K562 (cell line): ENCODE results near the gene PSMD9. TPM values are rescaled to one million over a fixed set of nuclear protein-coding genes. Genes with fewer than 3 reads are reported as not detected.

Experiments
- ARID1B ChIP-seq: fragments of 450-650 bp; IDR thresholded peaks from 2 replicates; pipeline ENCODE4 v1.6.1; 2016; ENCODE audit warnings: antibody characterized with exemption, mild to moderate bottlenecking, inconsistent platforms
- ATF3 ChIP-seq, 2 experiments: fragments of 450-650 bp in 1 of 2; sonication (generic) in 1 of 2; formaldehyde crosslinking in 1 of 2; IDR thresholded peaks in 1 of 2; conservative IDR thresholded peaks in 1 of 2; 2 replicates each; pipeline versions ENCODE4 v1.6.1 to v1.8.1; 2016 to 2023; ENCODE audit warnings: mild to moderate bottlenecking in 2 of 2, moderate library complexity in 2 of 2, inconsistent platforms in 1 of 2, missing genetic modification reagents in 1 of 2
- CTCFL ChIP-seq: IDR thresholded peaks from 2 replicates; pipeline ENCODE4 v1.6.1; 2011; ENCODE audit warnings: borderline replicate concordance, low read depth, mild to moderate bottlenecking, moderate library complexity, low read length; ENCODE audit not compliant: insufficient read depth, poor library complexity, severe bottlenecking
- NR4A1 ChIP-seq, 2 experiments: fragments of 250-450 bp in 1 of 2; fragments of 450-650 bp in 1 of 2; sonication (Bioruptor Pico) in 1 of 2; IDR thresholded peaks; 2 replicates each; pipeline versions ENCODE4 v1.4.0 to v1.6.1; 2016 to 2020; ENCODE audit warnings: mild to moderate bottlenecking in 2 of 2, missing compliant biosample characterization in 1 of 2, missing genetic modification characterization in 1 of 2, moderate library complexity in 1 of 2
- SOX6 ChIP-seq: fragments of 450-650 bp; IDR thresholded peaks from 2 replicates; pipeline ENCODE4 v1.6.1; 2014; ENCODE audit warnings: mild to moderate bottlenecking
- TAF7 ChIP-seq: fragments of 450-650 bp; IDR thresholded peaks from 2 replicates; pipeline ENCODE4 v1.6.1; 2016; ENCODE audit warnings: missing genetic modification characterization, missing compliant biosample characterization
- TBP ChIP-seq: optimal IDR thresholded peaks from 2 replicates; pipeline ENCODE3; 2011; ENCODE audit warnings: low read depth, low read length, improper control_type of control experiment
- ZEB2 ChIP-seq: fragments of 450-650 bp; IDR thresholded peaks from 2 replicates; pipeline ENCODE4 v1.6.1; 2016
- ZNF311 ChIP-seq: fragments of 250-450 bp; sonication (Bioruptor Pico); IDR thresholded peaks from 2 replicates; pipeline ENCODE4 v1.4.0; 2020; ENCODE audit warnings: mild to moderate bottlenecking, moderate library complexity
- polyA plus RNA-seq, 8 experiments: library from polyadenylated mRNA; depleted of rRNA in 4 of 8; stranded (reverse) in 5 of 8; unstranded in 3 of 8; fragments of >200 nt; fragmentation: Nextera tagmentation in 2 of 8; fragmentation: Illumina TruSeq in 1 of 8; extraction: Ambion mirVana in 2 of 8; extraction: Trizol in 1 of 8; gene quantifications; 2 replicates each; pipeline versions ENCODE4 v1.2.1 to v1.2.3, GENCODE V29; 2011 to 2014; ENCODE audit warnings: inconsistent platforms in 1 of 8, missing spikeins in 1 of 8
- total RNA-seq, 7 experiments: library from RNA; depleted of rRNA in 6 of 7; stranded (reverse); fragments of >200 nt in 6 of 7; fragmentation: Illumina TruSeq in 2 of 7; extraction: Trizol in 2 of 7; gene quantifications; 2 replicates each; pipeline versions ENCODE4 v1.2.1 to v1.2.3, GENCODE V29; 2011 to 2021; ENCODE audit warnings: low replicate concordance in 1 of 7
- TF ChIP-seq, protein P1 (sequence below), 2 experiments: fragments of 450-650 bp in 1 of 2; IDR thresholded peaks; 2 replicates each; pipeline ENCODE4 v1.6.1; 2011 to 2017; ENCODE audit warnings: low read depth in 2 of 2, antibody characterized with exemption in 1 of 2, borderline replicate concordance in 1 of 2, low read length in 1 of 2, mild to moderate bottlenecking in 1 of 2, mixed read lengths in 1 of 2; ENCODE audit not compliant: control insufficient read depth in 1 of 2

The PSMD9 gene
- total and polyA plus RNA-seq, 9 of the 15 experiments (the other 6 are each of a cell fraction or from before 2014, with no cell fraction given): 12.2 to 143 (median 61.3) TPM

- TF ChIP-seq, protein P1, sequence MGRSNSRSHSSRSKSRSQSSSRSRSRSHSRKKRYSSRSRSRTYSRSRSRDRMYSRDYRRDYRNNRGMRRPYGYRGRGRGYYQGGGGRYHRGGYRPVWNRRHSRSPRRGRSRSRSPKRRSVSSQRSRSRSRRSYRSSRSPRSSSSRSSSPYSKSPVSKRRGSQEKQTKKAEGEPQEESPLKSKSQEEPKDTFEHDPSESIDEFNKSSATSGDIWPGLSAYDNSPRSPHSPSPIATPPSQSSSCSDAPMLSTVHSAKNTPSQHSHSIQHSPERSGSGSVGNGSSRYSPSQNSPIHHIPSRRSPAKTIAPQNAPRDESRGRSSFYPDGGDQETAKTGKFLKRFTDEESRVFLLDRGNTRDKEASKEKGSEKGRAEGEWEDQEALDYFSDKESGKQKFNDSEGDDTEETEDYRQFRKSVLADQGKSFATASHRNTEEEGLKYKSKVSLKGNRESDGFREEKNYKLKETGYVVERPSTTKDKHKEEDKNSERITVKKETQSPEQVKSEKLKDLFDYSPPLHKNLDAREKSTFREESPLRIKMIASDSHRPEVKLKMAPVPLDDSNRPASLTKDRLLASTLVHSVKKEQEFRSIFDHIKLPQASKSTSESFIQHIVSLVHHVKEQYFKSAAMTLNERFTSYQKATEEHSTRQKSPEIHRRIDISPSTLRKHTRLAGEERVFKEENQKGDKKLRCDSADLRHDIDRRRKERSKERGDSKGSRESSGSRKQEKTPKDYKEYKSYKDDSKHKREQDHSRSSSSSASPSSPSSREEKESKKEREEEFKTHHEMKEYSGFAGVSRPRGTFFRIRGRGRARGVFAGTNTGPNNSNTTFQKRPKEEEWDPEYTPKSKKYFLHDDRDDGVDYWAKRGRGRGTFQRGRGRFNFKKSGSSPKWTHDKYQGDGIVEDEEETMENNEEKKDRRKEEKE (IDR thresholded peaks at IDR 0.05; ENCODE audit: borderline replicate concordance in 1 of 2, control insufficient read depth in 1 of 2, low read depth in 2 of 2, low read length in 1 of 2): no peak
- no peak for TF ChIP-seq ATF3 (IDR thresholded peaks at IDR 0.05)
- TF ChIP-seq ATF3 (CRISPR knock-in tag; conservative IDR thresholded peaks at IDR 0.05): no peak
- no peak for TF ChIP-seq TBP
- TF ChIP-seq CTCFL: no peak
- no peak for TF ChIP-seq ARID1B
- TF ChIP-seq TAF7 (tag): no peak
- TF ChIP-seq ZEB2: no peak
- no peak for TF ChIP-seq NR4A1 (CRISPR knock-in tag; IDR thresholded peaks at IDR 0.05)
- no peak for TF ChIP-seq NR4A1 (tag; IDR thresholded peaks at IDR 0.05)
- no peak for TF ChIP-seq ZNF311
- TF ChIP-seq SOX6: no peak
These were observed 50.6 kb downstream of the PSMD9 start (continued) for GRCh38 chr12:121939186-121939585.
